HL-60 (cell line): Measurements from ENCODE around the gene SHCBP1.

Experiments
- GABPA ChIP-seq: IDR thresholded peaks from 2 replicates; pipeline ENCODE4 v1.6.1; 2012; ENCODE audit warnings: low read depth
- POLR2AphosphoS5 ChIP-seq: IDR thresholded peaks from 2 replicates; pipeline ENCODE4 v1.6.1; 2012; ENCODE audit warnings: low read depth
- SPI1 ChIP-seq: IDR thresholded peaks from 2 replicates; pipeline ENCODE4 v1.6.1; 2012; ENCODE audit warnings: low read depth, mild to moderate bottlenecking, borderline replicate concordance
- TF ChIP-seq, protein P1 (sequence below): IDR thresholded peaks from one replicate; pipeline ENCODE4 v1.5.1; 2011; ENCODE audit warnings: low read length, control low read depth, inconsistent platforms; ENCODE audit not compliant: insufficient read depth
- TF ChIP-seq, protein P2 (sequence below): IDR thresholded peaks from 2 replicates; pipeline ENCODE4 v1.6.1; 2012; ENCODE audit warnings: low read depth; ENCODE audit not compliant: insufficient replicate concordance

DNA sequence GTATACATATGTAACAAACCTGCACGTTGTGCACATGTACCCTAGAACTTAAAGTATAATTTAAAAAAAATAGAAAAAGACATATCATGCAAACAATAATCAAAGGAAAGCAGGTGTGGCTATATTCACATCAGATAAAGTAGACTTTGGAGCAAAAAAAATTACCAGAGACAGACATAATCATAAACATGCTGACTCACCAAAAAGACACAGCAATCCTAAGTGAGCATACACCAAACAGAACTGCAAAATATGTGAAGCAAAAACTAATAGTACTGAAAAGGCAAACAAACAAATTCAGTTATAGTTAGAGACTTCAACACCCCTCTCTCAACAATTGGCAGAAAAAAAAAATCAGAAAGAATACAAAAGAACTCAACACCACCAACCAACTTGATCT, 29.9 kb downstream of the SHCBP1 start:
- TF ChIP-seq, protein P1, sequence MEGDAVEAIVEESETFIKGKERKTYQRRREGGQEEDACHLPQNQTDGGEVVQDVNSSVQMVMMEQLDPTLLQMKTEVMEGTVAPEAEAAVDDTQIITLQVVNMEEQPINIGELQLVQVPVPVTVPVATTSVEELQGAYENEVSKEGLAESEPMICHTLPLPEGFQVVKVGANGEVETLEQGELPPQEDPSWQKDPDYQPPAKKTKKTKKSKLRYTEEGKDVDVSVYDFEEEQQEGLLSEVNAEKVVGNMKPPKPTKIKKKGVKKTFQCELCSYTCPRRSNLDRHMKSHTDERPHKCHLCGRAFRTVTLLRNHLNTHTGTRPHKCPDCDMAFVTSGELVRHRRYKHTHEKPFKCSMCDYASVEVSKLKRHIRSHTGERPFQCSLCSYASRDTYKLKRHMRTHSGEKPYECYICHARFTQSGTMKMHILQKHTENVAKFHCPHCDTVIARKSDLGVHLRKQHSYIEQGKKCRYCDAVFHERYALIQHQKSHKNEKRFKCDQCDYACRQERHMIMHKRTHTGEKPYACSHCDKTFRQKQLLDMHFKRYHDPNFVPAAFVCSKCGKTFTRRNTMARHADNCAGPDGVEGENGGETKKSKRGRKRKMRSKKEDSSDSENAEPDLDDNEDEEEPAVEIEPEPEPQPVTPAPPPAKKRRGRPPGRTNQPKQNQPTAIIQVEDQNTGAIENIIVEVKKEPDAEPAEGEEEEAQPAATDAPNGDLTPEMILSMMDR = no peak
- TF ChIP-seq, protein P2, sequence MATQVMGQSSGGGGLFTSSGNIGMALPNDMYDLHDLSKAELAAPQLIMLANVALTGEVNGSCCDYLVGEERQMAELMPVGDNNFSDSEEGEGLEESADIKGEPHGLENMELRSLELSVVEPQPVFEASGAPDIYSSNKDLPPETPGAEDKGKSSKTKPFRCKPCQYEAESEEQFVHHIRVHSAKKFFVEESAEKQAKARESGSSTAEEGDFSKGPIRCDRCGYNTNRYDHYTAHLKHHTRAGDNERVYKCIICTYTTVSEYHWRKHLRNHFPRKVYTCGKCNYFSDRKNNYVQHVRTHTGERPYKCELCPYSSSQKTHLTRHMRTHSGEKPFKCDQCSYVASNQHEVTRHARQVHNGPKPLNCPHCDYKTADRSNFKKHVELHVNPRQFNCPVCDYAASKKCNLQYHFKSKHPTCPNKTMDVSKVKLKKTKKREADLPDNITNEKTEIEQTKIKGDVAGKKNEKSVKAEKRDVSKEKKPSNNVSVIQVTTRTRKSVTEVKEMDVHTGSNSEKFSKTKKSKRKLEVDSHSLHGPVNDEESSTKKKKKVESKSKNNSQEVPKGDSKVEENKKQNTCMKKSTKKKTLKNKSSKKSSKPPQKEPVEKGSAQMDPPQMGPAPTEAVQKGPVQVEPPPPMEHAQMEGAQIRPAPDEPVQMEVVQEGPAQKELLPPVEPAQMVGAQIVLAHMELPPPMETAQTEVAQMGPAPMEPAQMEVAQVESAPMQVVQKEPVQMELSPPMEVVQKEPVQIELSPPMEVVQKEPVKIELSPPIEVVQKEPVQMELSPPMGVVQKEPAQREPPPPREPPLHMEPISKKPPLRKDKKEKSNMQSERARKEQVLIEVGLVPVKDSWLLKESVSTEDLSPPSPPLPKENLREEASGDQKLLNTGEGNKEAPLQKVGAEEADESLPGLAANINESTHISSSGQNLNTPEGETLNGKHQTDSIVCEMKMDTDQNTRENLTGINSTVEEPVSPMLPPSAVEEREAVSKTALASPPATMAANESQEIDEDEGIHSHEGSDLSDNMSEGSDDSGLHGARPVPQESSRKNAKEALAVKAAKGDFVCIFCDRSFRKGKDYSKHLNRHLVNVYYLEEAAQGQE = no peak
- TF ChIP-seq POLR2AphosphoS5 (no peak), GABPA (no peak), SPI1 (no peak)
